GM21723 (cell line): Measurements from ENCODE around the gene PI4KA.
"Not testable (repeated sequence)": the region's sequence is repeated elsewhere in the genome, so short reads cannot be mapped to it uniquely, and the experiment has no call there.

Experiments used
- ATAC-seq: cut with Tn5 transposase; IDR thresholded peaks from one replicate; pipeline ENCODE4 v1.9.1; 2021; ENCODE audit warnings: mild to moderate bottlenecking, moderate library complexity; ENCODE audit not compliant: unreplicated experiment

Gene PI4KA

DNA sequence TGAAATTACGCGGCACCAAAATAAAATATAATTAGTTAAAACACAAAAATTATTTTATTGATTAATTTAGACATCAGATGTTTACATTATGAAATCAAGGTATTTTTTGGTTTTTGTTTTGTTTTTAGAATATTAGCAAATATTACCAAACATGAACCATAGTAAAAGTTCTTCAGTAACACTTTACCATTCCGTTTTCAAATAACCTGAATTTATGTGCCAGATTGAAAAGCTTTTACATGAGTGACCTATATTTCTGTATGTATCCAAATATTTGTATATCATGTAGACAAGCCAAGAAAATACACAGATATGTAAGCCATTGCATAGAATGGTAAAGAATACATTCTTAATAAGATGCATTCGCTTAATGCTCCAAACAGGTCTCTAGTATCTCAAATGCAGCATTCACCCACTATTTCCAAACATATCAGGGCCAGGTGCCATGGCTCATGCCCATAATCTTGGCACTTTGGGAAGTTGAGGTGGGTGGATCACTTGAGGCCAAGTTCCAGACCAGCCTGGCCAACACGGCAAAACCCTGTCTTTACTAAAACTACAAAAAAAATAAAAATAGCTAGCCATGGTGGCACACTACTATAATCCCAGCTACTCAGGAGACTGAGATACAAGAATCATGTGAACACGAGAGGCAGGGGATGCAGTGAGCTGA is 187.1 kb downstream of the PI4KA start:
- ATAC-seq: no peak

DNA sequence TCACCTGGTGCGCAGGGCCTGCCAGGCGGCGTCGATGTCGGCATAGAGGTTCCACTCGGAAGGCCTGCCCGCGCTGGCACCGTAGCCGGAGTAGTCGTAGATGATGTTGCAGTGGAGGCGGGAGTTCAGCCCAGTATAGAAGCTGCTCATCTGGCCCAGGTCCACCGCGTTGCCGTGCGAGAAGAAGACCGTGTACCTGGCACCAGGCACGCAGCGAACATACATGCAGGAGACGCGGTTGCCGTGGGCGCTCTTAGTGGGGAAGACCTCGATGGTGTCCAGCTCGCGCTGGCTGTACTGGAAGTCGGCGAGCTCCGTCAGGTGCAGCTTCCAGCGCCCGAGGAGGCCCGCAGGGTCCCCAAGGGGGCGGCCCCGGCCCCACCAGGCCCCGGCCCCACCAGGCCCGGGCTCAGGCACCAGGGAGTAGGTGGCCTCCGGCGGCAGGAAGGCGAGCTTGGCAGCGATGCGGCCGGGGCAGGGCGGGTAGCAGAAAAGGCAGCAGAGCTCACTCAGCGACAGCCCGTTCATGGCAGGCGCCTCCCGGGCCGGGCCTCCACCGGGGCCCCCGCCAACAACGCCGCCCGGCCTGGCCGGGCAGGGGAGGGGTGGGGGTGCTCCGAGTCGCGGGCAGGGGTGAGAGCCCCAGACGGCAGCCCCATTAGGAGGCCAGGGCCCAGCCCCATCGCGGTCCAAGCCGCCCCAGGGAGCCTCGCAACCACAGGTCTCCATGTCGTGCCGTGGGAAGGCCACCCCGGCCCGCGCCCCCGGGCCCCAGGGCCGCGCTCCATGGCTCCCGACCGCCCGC is 188.0 kb downstream of the PI4KA start:
- ATAC-seq: not testable (repeated sequence)

DNA sequence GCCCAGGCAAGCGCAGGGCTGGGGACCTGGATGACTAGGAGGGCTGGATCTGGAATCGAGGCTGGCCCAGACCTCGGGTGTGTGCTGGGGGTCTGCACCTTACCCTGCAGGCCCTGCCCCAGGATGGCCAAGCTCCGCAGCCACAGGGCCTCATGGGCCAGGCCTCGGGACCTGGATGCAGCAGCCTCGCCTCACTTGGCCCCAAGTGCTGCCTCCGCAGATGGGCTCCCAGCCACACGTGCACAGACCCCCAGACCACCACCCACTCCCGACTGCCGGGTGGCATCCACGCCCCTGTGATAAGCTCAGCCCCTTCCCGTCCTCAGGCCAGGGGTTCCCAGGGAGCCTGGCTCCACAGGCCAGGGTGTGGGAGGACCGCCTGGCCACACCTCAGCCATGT is 188.7 kb downstream of the PI4KA start:
- ATAC-seq: not testable (repeated sequence)

DNA sequence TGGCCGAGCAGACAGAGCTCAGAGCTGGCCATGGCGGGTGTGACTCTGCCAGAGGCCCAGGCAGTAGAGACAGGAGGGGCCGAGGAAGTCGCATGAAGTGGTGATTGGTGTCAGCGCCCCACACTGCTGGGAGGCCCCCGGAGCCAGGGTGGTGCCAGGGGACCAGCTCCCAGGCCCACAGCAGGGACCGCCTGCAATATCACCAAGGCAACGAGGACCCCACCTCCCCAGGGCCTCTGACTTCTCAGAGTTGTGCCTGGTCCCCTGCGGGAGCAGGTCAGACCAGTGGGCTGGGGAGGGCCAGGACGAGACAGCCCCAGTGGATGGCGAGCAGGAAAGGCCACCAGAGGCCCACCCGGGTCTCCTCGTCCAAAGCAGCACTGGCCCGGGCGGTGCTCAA is 189.1 kb downstream of the PI4KA start:
- not testable (repeated sequence) for ATAC-seq

DNA sequence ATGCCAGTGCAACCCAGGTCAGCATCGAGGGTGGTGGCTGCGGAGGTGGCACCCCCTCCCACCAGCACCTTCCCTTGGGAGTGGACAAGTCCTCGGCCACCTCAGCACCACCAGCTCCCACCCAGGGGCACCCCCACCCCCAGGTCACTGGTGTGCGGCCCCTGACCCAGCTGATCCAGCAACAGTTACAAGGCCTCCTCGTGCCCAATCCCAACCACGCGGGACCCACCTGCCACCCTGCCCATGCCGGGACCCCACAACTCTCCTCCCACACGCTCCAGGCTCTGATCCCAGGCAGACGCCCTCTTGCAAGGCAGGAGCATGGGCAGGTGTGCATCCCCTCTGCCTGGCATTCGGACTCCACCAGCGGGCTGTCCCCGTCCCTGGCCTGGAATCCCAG is 189.8 kb downstream of the PI4KA start:
- not testable (repeated sequence) for ATAC-seq

DNA sequence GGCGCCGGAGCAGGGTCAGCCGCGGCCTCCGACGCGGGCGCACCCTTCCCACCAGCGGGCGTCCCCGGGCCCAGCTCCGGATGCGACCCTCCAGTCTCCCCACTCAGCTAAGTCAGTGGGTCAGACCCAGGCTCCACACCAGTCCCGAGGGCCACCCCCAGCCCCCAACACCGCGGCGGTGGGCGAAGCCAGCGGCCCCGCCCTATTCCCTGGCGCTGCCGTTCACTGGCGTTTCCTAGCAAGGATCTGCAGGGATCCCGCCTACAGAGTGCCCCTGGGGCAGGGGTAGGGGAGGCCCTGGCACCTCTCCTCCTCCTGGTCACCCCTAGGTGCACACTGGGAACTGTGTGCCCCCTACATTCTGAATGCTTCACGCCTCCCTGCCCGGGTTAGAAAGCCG is 190.4 kb downstream of the PI4KA start:
- not testable (repeated sequence) for ATAC-seq

DNA sequence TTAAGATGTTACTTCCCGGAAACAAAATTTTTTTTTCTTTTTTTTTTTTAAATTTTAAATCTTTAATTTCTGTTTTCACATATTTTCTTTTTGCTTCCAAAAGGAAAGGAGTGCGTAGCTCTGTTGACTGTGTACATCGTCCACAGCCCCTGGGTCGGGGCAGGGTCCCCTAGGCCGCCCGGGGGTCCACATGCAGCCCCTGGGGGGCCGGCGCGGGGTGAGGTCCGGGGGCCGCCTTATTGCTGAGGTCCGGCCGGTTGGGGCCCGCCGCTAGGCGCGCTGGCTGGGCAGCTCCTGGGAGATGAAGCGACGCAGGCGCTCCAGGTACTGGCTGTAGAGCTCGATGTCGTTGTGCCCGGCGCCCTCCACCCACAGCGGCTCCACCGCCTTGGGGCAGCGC is 191.1 kb downstream of the PI4KA start:
- not testable (repeated sequence) for ATAC-seq

DNA sequence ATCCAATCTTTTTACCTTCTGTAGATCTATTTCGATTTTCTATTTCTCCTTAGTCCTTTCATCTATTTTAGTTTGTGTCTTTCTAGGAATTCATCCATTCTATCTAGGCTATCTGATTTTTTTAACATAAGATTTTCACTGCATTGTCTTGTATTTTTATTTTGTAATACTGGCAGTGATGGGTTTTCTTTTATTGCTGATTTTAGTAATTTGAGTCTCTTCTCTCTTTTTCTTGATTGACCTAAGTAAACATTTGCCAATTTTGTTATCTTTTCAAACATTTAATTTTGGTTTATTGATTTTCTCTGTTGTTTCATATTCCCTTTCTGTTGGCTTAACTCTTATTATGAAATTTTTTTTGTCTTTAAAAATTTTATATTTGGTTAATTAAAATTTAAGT is 192.1 kb downstream of the PI4KA start:
- ATAC-seq: no peak

DNA sequence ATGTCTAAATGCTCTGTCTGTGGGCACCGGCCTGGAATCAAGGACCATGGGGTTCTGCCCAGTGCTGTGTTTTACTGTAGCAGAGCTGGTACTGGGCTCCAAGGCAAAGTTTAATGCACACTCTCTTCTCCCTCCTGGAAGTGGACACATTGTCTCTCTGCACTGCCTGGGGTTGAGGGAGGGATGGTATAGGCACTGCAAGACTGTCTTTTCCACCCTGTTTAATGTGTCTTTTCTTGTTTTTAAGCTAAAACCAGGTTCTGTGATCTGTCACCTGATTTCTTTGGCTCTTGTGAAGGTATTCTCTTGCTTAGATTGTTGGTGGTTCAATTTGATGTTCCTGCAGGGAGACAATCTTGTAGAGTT is 194.0 kb downstream of the PI4KA start:
- ATAC-seq: no peak

DNA sequence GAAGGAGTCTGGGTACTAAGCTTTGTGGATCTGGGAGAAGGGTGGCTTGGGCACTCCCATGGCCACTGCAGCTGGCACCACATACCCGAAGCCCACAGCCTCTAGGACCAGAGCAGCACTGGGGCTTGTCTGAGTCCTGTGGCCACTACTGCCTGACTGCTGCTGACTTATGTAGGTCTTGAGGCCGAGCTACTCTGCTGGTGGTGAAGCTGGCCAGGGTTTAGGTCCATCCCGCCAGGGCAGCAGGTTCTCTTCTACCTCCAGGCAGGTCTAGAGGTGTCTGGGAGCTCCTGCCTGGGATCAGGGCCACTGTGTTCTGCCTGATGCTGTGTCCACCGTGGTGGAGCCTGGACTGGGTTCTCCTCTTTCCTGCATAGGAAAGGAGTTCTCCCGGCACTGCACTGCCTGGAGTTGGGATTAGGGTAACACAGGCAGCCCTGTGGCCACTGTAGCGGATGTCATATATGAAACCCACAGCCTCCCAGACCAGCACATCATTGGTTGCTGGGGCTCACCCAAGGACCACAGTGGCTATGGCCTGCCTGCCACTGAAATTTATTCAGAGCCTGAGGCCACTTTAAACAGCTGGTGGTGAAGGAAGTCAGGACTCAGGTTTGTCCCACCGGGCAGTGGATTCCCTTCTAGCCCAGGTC is 194.5 kb downstream of the PI4KA start:
- ATAC-seq: no peak

DNA sequence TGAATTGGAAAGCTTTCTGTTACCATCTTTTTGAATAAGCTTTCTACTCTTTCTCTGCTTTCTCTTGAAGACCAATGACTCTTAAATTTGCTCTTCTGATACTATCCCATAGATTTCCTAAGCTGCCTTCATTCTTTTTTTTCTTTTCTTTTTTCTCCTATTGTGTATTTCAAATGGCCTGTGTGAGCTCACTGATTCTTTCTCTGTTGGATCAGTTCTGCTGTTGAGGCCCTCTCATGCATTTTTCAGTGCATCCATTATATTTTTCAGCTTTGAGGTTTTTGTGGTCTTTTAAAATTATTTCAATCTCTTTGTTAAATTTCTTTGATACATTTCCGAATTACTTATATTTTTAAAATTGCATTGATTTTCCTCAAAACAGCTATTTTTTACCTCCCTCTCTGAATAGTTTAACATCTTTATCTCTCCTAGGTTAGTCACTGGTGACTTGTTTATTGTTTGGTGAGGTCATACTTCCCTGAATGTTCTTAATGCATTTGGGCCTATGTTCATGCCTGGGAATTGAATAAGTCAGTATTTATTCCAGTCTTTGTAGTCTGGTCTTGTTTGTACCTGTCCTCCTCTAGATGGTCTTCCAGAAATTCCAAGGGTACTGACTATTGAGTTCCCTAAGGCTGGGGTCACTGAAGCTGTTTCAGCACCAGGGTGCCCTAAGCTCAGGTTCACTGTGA is 195.3 kb downstream of the PI4KA start:
- no peak for ATAC-seq

DNA sequence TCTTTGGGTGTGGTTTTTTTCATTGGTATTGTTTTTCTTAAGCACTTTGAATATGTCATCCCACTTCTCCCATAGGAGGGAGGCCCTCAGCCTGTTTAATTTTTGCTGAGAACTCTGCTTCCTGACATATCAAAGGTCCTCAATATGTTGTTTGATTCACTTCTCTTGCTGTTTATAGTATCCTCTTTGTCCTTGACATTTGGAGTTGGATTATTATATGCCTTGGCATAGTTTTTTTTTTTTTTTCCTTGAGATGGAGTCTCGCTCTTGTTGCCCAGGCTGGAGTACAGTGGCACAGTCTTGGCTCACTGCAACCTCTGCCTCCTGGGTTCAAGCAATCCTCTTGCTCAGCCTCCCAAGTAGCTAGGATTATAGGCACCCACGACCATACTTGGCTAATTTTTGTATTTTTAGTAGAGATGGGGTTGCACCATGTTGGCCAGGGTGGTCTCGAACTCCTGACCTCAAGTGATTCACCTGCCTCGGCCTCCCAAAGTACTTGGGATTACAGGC is 196.0 kb downstream of the PI4KA start:
- ATAC-seq: not testable (repeated sequence)

DNA sequence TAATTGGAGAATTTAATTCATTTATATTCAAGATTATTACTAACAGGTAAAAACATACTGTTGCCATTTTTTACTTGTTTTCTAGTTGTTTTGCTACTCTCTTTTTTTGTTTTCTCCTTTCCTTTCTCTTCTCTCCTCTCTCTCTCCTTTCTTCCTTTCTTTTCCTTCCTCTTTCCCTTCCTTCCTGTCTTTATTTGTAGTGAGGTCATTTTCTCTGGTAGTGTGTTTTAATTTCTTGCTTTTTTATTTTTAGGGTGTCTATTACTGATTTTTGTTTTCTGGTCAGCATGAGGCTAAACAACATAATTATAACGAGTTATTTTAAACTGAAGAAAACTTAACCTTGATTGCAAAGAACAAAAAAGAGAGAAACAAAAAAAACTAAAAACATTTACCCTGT is 197.1 kb downstream of the PI4KA start:
- ATAC-seq: no peak

DNA sequence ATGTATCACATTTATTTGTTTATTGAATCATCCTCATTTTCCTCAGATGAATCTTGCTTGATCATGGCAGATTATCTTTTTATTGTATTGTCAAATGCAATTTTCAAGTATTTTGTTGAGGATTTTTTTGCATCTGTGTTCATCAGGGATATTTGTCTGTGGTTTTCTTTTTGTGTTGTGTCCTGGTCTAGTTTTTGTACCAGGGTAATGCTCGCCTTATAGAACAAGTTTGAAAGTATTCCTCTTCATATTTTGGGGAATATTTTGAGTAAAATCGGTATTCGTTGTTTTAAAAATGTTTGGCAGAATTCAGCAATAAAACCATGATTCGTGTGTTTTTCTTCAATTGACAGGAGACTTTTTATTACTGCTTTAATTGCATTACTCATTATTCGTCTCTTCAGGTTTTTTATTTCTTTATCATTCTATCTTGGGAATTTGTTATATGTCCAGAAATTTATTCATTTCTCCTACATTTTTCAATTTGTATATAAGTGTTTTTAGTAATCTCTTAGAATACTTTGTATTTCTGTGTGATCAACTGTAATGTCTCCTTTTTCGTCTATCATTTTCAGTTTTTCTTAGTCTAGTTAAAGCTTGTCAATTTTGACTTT is 198.1 kb downstream of the PI4KA start:
- no peak for ATAC-seq

DNA sequence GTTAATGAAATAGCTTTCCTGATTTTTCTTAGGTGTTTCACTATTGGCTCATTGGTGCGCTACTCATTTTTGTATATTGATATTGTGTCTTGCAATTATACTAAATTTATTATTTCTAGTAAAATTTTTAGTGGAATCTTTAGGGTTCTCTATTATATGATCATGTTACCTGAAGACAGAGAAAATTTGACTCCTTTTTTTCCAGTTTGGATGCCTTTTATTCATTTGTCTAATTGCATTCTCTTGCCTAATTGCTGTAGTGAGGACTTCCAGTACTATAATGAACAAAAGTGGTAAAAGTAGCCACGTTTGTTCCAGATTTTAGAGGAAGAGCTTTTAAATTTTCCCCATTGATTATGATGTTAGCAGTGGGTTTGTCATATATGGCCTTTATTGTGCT is 198.7 kb downstream of the PI4KA start:
- no peak for ATAC-seq

DNA sequence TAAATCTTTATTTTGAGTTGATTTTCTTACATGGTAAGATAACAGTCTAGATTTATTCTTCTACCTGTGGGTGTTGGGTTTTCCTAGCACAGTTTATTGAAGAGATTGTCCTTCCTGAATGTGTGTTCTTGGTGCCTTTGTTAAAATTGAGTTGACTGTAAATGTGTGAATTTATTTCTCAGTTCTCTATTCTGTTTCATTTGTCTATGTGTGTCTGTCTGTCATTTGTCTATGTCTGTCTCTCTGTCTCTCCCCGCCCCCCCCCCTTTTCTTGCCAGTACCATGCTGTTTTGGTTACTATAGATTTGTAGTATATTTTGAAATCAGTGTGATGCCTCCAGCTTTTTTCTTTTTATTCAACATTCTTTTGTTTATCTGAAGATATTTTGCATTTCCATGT is 199.4 kb downstream of the PI4KA start:
- ATAC-seq: no peak

DNA sequence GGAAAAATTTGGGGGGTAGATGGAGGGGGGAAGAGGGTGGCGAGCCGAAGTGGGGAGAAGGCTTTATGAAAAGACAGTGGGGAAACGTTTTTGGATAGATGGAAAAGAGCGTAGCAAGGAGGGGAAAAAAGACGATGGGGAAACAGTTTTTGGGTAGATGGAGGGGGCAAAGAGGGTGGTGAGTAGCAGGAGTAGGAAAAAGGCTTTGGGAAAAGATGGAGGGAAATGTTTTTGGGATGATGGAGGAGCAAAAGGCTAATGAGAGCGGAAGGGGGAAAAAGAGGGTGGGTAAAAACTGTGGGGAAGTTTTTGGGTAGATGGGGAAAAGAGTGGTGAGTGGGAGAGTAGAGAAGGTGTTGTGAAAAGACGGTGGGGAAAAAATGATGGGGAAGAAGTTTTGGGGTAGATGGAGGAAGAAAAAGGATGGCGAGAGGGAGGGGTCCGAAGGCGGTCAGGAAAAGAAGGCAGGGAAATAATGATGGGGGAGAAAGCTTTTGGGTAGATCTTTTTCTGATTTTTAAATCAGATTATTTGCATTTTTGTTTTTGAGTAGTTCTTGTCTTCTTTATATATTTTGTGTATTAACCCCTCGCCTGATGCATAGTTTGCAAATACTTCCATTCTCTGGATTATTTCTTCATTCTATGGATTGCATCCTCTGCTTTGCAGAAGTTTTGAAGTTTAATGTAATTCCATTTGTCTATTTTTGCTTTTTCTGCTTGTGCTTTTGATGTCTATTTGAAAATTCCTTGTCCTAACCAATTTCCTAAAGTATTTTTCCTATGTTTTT is 200.0 kb downstream of the PI4KA start:
- no peak for ATAC-seq

DNA sequence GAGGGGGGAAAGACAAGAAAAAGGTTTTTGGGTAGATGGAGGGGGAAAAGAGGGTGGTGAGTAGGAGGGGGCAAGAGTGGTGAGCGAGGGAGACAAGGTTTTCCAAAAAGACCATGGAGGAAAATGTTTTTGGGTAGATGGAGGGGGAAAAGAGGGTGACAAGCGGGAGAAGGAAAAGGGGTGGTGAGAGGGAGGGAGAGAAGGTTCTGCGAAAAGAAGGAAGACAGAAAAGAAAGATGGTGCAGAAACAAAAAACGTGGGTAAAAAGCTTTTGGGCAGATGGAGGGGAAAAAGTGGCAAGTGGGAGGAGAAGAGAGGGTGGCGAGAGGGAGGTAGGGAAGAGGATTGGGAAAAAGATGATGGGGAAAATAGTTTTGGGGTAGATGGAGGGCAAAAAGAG is 200.6 kb downstream of the PI4KA start:
- ATAC-seq: no peak
